Transverse colon (tissue), 3 donors: ENCODE data around the gene TOMM40.

Experiments
- POLR2A ChIP-seq: fragments of 450-650 bp; IDR thresholded peaks from one replicate; pipeline ENCODE4 v1.6.1; 2016; ENCODE audit warnings: antibody characterized with exemption, mild to moderate bottlenecking, moderate library complexity
- TF ChIP-seq, protein P1 (sequence below), 5 experiments: fragments of 200-600 bp in 3 of 5; fragments of 450-650 bp in 2 of 5; sonication (generic) in 3 of 5; IDR thresholded peaks; 1 replicate in 2 of 5; 2 replicates in 3 of 5; pipeline ENCODE4 v1.5.1; 2016 to 2017; ENCODE audit warnings: antibody characterized with exemption in 5 of 5, inconsistent platforms in 3 of 5, mild to moderate bottlenecking in 2 of 5, moderate library complexity in 1 of 5

DNA sequence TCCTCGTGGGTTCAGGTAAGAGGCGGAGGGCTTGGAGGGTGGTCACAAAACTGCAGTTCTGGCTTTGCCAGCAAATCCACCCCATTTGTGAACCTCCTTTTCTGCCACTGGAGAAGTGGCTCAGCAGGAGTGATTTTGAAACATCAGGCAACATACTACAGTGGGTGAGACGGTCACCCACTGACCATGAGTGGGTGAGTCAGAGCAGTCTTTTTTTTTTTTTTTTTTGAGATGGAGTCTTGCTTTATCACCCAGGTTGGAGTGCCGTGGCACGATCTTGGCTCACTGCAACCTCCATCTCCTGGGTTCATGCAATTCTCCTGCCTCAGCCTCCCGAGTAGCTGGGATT is 3.0 kb downstream of the TOMM40 start:
- TF ChIP-seq, protein P1, sequence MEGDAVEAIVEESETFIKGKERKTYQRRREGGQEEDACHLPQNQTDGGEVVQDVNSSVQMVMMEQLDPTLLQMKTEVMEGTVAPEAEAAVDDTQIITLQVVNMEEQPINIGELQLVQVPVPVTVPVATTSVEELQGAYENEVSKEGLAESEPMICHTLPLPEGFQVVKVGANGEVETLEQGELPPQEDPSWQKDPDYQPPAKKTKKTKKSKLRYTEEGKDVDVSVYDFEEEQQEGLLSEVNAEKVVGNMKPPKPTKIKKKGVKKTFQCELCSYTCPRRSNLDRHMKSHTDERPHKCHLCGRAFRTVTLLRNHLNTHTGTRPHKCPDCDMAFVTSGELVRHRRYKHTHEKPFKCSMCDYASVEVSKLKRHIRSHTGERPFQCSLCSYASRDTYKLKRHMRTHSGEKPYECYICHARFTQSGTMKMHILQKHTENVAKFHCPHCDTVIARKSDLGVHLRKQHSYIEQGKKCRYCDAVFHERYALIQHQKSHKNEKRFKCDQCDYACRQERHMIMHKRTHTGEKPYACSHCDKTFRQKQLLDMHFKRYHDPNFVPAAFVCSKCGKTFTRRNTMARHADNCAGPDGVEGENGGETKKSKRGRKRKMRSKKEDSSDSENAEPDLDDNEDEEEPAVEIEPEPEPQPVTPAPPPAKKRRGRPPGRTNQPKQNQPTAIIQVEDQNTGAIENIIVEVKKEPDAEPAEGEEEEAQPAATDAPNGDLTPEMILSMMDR (IDR thresholded peaks at IDR 0.05), result no peak
- no peak for TF ChIP-seq POLR2A
